Stimulated activated naive CD4-positive, alpha-beta T cell (primary cell): ENCODE data around the gene SPOP.

ENCODE experiments used
- DNase-seq, 6 experiments: peaks; one replicate each; lab custom pipeline; 2025; lab: John Stamatoyannopoulos, UW

SPOP gene

GRCh38 chr17:49585422-49586027, 92.4 kb downstream of the SPOP start:
- no peak for DNase-seq

GRCh38 chr17:49583889-49584288, 94.0 kb downstream of the SPOP start:
- DNase-seq, result no peak

- DNase-seq, result no peak
Observed at GRCh38 chr17:49583226-49583625, 94.7 kb downstream of the SPOP start.

GRCh38 chr17:49582789-49583188, 95.1 kb downstream of the SPOP start:
- no peak for DNase-seq

GRCh38 chr17:49582055-49582722, 95.7 kb downstream of the SPOP start:
- DNase-seq, result no peak

GRCh38 chr17:49581648-49581998, 96.3 kb downstream of the SPOP start:
- no peak for DNase-seq

- DNase-seq, result no peak
Observed at GRCh38 chr17:49580981-49581647, 96.8 kb downstream of the SPOP start.

GRCh38 chr17:49580055-49580721, 97.7 kb downstream of the SPOP start:
- no peak for DNase-seq

GRCh38 chr17:49579522-49579921, 98.4 kb downstream of the SPOP start:
- DNase-seq, result no peak

- DNase-seq, result no peak
Observed at GRCh38 chr17:49578952-49579500, 98.9 kb downstream of the SPOP start.

GRCh38 chr17:49578414-49578813, 99.5 kb downstream of the SPOP start:
- DNase-seq, result no peak

GRCh38 chr17:49577963-49578362, 99.9 kb downstream of the SPOP start:
- DNase-seq, result no peak

GRCh38 chr17:49577650-49577934, 100.3 kb downstream of the SPOP start:
- DNase-seq, result no peak

- DNase-seq, result no peak
Observed at GRCh38 chr17:49576917-49577649, 100.8 kb downstream of the SPOP start.

- DNase-seq, result no peak
Observed at GRCh38 chr17:49576088-49576916, 101.6 kb downstream of the SPOP start.

GRCh38 chr17:49575679-49576087, 102.2 kb downstream of the SPOP start, which contains the start of gene NXPH3:
Gene NXPH3 (plus strand): TSS chr17:49575871. CDS start chr17:49576220, 349 bp downstream.
- peak; percentile 12 to 62 (median 50) for DNase-seq

GRCh38 chr17:49574945-49575678, 102.8 kb downstream of the SPOP start:
- no peak for DNase-seq

- no peak for DNase-seq
Observed at GRCh38 chr17:49574323-49574781, 103.5 kb downstream of the SPOP start.

GRCh38 chr17:49573510-49574322, 104.2 kb downstream of the SPOP start:
- no peak for DNase-seq
